GM19372 (cell line): ENCODE data around the gene DCTD.
"Not testable (repeated sequence)": the region's sequence is repeated elsewhere in the genome, so short reads cannot be mapped to it uniquely, and the experiment has no call there.

Experiments used
- ATAC-seq: cut with Tn5 transposase; IDR thresholded peaks from one replicate; pipeline ENCODE4 v1.9.1; 2021; ENCODE audit warnings: mild to moderate bottlenecking, low read depth, moderate library complexity; ENCODE audit not compliant: unreplicated experiment

Gene DCTD

GRCh38 chr4:182922501-182923284 is 5.5 kb upstream of the DCTD start:
- ATAC-seq = no peak

GRCh38 chr4:182921608-182922007 is 4.4 kb upstream of the DCTD start:
- no peak for ATAC-seq

- ATAC-seq = no peak
These were observed 3.5 kb upstream of the DCTD start for GRCh38 chr4:182920676-182921075.

- peak; percentile 16 for ATAC-seq
These were observed 1.7 kb upstream of the DCTD start for GRCh38 chr4:182918791-182919302.

- peak; percentile 3 for ATAC-seq
These were observed 940 bp upstream of the DCTD start for GRCh38 chr4:182918044-182918607.

DNA sequence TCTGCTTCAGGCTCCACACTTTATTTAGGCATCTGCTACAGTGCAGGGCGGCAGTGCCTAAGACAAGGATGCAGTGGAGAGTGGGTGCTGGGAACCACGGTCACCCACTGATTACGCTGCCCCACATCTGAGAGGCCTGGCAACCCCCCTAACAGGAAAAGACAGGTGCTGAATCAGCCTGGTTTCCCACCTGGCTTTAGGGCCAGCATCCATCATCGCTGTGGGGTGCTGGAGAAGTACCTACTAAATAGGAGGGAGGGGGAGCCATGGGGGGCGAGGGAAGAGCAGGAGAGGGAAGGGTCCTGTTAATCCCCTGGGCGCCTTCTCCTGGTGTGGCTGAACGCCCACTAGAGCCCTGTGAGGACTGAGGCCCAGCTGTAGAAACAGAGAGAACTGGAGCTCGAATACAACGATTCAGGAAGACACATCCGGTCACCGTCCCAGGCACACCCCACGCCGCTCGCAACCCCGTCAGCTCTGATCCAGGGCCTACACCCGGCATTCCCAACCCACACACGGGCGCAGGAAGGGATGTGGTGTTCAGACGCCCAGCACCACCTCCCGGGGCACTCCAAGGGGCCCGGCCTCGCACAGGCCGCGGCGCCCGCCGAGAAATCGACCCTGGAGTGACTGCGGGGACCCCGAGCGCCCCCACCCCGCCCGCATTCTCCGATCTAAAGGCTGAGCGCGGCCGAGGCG is 554 bp downstream of the DCTD start:
- ATAC-seq = peak; percentile 28

DNA sequence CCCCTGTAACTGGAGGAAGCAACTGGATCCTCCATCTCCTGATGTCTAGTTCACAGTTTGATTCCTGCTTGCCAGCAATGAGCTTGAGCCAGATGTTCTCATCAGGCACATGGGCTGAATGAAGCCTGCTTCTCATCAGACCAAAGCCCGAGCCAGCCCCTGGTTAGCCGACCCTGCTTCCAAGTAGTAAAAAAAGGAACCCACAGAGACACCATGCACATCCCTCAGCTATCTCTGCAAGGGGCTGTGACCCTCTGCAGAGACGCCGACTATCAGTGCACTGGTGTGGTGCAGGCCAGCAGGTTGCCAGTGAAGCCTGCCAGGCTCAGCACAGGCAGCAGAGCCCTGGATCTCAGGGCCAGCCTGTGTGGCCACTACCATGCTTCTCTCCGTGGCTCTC is 2.8 kb downstream of the DCTD start:
- no peak for ATAC-seq

- ATAC-seq = no peak
These were observed 3.6 kb downstream of the DCTD start for GRCh38 chr4:182913621-182914020.

GRCh38 chr4:182913036-182913435 is 4.2 kb downstream of the DCTD start:
- ATAC-seq = no peak

- no peak for ATAC-seq
These were observed 9.1 kb downstream of the DCTD start for GRCh38 chr4:182908124-182908523.

- ATAC-seq = no peak
These were observed 9.8 kb downstream of the DCTD start for GRCh38 chr4:182907396-182907795.

DNA sequence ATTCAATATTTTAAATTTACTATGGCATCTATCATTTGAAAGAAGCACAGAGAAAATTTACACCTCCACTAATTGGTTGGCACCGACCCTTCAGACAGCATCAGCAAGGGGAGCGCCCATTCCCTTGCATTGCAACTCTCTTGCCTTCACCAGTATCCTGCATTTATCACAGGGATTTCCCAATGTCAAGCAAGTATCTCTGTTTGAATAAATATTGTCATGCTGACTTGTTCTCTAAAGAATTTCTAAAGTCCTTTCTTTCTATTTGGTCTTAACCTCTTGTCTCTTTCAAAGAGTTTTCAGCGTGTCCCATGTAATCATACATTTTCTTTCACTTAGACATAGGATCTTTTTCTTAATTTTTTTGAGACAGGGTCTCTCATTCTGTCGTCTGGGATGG is 10.4 kb downstream of the DCTD start:
- no peak for ATAC-seq

DNA sequence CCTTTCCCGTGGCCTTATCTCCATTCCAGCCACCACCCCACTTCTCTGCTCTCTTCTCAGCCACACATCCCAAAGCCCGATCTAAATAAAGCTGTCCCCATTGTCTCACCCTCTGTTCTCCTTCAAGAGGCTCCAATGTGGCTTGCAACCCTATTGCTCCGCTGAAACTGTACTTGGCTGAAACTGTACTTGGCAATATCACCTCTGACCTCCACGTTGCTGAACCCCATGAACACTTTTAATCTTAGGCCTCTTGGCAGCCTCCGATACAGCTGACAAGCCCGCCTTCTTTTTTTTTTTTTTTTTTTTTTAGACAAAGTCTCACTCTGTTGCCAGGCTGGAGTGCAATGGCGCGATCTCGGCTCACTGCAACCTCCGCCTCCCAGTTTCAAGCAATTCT is 12.1 kb downstream of the DCTD start:
- no peak for ATAC-seq

DNA sequence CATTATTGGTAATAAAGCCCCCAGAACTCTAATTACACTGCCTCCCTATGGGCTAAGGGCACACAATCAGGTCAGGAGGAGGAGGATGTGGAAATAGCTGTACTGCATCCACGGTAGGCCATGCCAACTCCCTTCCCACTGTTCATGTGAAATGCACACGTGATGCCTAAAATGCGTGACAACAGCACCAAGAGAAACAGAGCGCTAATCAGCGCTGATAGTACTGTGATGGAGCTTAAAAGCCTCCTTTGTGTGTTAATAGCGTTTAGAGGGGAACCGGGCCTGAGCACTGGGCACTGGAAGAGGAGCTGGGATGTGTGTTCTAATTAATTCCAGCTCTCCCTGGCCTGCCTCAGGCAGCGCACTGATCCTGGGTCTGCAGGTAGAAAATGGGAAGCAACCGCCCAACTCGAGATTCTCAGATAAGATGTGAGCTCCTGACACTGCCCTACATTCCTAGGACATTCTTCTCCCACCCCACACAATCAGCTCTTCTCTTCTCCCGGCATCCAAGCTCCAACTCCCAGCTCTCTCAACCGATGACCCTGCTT is 12.9 kb downstream of the DCTD start:
- no peak for ATAC-seq

DNA sequence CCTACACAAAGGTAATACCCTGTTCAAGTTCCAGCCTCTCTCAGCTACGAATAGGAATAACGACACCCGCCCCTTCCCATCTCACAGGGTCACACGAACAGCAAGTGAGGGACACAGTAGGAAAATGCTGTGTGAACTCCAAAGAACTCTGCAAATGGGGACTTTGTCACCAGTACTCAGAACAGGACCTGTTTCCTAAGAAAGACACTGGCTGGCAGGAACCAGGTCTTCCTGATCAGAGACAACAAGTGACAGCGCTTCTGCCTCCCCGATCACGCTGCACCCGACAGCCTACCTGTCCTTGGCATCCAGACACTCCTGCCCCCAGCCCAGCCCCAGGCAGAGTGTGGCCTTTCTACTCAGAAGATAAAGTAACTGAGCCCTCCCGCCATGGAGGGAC is 14.2 kb downstream of the DCTD start:
- ATAC-seq = no peak

DNA sequence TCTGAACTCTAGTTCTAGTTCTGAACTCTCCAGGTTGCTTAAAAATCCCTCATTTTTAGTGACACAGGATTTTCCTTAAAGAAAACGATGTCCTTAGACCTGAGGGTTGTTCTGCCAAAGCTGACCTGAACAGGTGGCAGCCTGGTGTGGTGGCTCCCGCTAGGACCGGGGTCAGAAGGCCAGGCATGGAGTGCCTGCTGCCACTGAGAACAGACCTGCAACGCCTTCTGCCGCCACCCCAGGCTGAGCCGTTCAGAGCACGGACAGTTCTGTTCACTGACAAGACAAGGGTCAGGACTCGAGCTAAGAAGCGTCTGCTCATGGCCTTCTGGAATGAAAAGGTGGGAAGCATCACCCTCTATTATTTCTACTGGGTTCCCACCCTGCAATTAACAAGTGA is 15.8 kb downstream of the DCTD start:
- no peak for ATAC-seq

DNA sequence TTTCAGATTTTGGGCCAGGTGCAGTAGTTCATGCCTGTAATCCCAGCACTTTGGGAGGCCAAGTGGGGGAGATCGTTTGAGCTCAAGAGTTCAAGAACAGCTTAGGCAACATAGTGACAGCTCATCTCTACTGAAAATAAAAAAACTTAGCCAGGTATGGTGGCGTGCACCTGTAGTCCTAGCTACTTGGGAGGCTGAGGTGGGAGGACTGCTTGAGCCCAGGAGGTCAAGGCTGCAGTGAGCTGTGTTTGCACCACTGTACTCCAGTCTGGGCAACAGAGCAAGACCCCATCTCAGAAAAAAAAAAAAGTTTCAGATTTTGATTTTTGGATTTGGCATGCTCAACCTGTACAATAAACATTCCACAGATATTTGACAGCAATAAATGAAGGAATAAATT is 17.2 kb downstream of the DCTD start:
- not testable (repeated sequence) for ATAC-seq

GRCh38 chr4:182898479-182898799 is 18.7 kb downstream of the DCTD start:
- no peak for ATAC-seq

DNA sequence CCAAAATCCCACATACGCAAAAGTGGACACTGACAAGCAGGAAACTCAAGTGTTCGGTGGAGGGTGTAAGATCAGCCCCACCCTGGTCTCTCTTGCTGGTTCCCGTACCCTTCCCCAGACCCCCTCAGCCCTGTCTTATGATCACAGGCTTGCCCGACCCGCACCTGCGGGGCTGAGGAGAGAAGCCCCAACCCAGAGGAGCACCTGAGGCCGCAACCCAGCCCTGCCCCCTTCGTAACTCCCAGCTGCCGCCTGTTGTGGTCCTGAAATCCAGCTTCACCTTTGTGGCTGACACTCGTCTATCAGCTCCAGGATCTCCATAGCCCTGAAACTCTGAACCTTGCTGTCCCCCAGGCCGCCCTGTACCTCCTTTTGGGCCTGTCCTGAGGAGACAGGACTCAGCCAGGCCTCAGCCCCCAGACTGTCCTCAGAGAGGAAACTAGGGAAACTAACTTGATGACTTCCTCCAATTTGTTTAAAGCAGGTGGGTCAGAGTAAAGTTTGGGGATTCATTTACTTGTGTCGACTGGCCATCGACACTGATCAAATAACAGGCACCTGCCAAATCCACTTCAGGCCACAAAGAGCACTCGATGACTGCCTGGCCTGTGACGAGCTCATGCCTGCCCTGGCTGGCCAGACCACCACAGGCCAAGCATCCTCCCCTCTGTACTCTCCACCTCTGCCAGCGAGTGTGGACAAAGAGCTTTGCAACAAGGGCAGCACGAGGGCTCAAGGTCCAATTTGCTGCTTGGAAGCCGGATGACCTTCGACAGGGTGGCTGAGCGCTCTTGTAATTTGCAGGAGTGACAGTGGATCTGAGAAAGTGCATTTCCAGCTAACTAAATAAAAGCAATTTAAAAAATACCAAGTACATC is 19.3 kb downstream of the DCTD start:
- no peak for ATAC-seq

GRCh38 chr4:182896421-182896820 is 20.8 kb downstream of the DCTD start:
- no peak for ATAC-seq
